ENCODE results near the gene SLC6A11.

SLC6A11 gene

DNA sequence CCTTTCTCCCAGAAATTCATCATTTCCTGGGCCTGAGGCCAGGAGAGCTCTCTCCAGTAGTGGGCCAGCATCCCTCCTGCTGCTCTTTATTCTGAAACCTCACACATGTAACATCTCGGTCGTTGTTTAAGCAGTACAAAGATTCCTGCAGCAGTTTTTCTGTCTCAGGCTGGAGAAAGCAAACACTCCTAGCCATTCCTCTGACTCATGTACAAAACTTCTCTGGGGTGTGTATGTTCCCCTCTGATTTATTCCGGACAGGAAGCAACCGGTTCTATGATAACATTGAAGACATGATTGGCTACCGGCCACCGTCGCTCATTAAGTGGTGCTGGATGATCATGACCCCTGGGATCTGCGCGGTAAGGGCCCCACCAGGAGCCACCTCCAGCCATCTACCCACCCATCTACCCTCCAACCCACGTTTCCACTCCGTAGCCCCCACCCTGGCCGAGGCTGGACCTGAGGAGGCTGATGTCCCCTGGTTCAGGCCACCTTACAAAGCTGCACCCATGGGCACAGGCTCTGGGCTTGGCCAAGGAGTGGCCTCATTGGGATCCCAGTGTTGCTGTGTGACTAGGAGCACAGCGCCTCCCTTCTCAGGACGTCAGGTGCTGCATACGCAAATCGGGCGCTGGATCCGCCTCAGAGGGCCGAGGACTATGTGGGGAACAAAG is 117.9 kb downstream of the SLC6A11 start:
- no peak for DNase-seq

DNA sequence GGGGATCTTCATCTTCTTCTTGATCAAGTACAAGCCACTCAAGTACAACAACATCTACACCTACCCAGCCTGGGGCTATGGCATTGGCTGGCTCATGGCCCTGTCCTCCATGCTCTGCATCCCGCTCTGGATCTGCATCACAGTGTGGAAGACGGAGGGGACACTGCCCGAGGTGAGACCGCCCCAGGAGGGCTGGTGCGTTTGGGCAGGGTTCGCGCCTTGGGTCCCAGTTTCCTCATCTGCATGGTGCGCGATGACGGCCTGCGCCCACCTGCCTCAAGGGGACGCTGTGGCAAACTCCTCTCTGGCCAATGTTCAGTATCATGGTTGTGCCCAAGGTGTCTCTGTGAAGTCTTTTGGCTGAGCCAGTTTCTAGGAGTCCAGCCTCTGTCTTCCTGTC is 119.0 kb downstream of the SLC6A11 start:
- DNase-seq = no peak

DNA sequence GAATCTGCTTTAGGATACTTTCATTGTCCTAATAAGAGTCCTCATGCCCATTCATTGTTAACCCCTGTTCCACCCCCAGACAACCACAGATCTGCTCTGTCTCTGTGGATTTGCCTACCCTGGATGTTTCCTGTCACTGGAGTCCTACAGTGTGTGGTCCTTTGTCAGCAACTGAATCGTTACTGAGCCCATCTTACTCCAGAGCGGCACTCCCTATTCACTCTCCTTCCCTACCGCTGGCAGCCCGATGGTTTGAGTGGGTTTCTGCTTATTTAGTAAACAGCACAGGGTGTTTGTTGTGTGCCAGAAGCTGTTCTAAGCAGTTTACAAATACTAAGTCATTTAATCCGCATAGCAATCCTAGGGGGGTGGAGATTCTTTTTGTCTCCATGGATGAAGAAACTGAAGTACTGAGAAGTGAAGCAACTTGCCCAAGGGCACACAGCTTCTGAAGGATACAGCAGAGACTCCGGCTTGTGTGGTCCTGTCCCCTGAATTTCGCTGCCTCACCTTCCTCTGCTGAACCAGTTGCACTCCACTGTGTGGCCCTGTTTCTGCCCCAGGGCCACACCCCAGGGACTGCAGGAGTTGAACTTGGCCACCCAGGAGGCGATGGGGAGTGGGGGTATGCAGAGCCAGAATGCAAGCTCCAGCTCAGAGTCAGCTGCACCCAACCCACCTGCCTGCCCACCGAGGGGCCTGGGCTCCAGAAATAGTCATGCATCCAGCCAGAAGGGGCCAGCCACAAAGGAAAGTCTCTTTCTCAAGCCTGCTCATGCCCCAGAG is 120.0 kb downstream of the SLC6A11 start:
- DNase-seq = no peak

DNA sequence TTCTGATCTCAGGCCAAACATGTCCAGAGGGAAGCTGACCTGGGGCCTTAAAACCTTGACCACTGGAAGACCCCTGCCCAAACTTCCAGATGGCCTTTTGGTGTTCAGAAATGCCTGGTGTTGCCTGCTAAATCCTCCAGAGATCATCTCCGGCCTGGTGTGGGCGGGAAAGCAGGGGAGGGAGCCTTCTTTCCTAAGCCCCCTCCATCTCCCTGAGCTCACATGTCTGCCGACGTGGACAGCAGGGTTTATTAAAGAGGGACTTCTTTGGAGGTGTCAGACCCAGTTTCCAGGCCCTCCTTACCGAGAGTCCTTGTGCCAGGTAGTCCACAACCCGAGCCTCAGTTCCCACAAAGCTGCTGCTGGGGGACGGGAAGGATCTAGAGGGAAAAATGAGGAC is 120.7 kb downstream of the SLC6A11 start:
- no peak for DNase-seq

DNA sequence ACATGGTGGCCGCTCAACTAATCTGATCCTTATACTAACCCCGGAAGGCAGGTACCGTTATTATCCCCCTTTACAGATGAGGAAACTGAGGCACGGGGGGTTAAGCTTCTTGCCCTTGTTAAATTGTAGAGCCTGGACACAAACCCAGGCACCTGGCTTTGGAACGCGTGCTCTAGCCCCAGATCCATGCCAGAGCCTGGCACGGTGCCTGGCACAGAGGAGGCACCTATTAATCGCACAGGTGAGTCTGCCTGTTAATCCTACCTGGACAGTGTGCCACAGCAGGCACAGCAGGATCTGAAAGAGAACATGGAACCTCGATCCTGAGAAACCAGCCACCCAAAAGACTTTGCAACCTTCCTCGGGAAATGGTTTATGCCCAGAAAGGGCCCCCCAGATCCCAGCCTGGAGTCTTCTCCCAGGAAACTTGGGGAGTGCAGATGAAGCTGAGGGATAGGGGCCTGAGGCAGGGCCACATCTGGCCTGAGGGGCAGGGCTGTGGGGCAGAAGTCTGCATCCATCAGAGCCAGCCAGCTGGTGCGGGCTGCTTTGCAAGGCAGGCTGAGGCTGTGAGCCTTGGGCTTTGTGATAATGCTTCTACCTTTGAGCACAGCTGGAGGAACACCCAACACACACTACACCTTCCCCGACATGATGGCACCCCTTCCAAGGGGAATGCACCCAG is 121.3 kb downstream of the SLC6A11 start:
- no peak for DNase-seq

DNA sequence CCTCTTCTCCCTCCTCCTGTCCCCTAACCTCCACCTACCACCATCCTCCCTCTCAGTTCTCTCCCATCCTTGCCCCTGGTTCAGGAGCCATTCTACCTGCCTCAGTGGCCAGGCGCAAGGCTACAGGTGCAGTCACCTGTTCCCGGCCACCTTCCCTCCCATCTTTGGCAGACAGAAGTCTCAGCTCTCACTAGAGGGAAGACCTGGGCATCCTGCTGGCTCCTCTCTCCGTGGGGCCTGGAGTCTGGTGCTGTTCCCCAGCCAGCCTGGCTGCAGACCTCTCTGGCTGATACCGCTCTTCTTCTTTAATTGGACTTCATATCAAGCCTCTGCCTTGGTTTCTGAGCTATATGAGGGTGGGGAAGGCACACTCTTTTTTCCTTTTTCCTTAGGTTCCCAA is 123.5 kb downstream of the SLC6A11 start:
- no peak for DNase-seq

DNA sequence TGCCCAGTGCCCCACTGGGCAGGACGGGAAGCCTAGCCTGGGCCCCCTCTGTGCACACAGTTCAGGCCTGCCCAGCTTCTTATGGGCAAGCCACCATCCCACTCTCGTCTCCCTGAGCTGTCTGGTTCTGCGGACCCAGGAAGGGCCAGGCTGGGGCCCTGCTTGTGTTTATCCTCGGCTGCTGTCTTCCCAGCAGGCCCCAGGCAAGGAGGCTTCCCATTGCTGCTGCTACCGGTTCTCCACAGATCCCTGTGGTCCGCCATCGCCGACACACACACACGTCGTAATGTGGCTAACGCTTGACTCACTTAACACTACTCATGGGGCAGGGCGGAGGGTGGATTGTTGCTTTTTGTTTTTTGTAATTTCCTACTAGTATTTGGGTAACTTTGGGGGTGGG is 124.1 kb downstream of the SLC6A11 start:
- no peak for DNase-seq

DNA sequence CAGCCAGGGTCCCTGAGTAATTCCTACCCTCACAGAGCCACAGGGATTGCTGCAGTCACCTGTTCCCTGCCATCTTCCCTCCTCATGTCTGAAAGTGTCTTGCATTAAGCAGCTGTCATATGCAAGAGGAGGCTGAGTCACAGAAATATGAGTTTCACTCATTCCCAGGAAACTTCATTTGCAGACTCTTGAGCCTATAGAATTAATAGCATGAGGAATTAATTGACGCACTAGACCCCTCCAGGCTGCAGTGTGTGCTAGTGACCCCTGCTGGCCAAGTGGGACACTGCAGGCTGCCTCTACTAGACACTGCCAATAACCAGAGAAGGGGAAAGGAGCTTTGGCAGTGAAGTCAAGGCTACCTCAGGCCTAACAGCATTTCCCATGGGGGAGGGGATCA is 125.9 kb downstream of the SLC6A11 start:
- DNase-seq = peak; percentile 57 to 63

DNA sequence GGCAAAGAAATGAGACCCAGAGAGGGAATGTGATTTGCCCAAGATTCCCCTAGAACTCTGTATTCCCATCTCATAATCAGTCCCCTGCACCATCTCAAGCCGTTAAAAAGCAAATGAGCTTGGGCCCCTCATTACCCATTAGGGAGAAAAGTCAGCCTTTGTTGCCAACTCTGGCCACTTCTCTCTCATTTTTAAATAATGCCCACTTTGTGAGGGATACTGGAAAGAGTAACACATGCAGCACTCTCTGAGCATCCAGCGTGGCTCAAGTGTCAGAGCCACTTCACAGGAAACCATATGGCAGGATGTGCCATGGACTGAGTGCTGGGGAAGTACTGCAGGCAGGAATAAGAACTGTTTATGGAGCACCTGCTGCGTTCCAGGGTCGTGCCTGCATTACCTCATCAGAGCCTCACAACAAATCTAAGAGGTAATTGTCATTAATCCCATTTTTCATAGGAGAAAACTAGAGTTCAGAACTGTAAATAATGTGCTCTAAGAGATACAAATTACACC is 126.7 kb downstream of the SLC6A11 start:
- DNase-seq = no peak

DNA sequence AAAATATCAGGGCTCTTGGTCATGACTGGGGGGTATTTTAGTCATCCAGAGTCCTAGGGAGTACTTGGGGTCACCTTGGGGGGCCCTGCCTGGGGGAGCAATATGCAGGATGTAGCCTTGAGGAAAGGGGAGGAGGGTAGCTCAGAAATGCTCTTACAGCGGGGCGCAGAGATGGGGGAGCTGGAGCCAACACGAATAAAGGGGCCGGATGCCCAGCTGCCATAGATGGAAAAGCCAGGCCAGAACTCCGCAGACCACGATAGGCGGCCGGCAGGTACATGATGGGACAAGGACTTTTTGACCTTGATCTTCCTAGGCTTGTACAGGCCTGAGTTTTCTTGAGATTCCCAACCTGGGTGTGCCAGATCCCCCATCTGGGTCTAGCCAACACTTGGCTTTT is 128.8 kb downstream of the SLC6A11 start:
- DNase-seq = no peak

DNA sequence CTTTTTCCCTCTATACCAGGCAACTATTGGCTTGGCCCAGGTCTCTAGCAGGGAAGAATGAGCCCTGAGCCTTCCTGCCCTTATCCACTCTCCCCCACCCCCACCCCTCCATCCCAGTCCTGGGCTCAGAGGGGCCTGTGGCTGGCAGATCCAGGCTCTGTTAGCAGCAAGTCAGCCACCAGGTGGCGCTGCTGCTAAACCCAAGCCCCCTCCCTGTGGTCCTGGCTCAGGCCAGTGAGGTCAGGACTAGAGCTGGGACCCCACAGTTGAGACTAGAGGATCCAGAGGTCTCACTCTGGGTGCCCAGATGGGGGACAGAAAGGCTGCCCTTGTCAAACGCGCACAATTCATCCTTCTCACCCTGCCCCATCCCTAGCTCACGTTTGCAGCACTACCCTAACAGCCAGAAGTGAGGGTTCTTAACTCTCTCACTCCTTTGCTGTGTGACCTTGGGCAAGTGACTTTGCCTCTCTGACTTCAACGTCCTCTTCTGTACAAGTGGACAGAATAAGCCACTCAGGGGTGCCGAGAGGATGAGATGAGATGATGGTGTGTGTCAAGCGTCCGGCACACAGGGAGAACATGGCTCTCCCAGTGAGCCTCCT is 129.8 kb downstream of the SLC6A11 start:
- peak; percentile 59 to 69 for DNase-seq

DNA sequence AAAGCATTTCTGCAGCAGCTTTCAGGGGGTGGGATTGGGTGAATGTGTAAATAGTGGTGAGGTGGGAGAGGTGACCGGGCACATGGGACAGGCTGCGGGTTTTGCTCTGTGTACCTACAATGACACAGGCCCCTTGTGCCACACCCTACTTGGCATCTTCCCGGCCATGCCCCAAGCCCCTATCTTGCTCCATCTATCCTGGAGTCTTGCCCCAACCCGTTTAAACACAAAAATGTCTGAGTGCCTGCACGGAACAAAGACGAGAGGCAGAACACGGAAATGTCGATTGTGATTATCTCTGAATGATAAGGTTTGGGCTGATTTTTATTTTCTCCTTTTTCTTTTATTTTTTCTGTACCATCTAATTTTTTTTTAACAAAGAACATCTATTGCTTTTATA is 130.5 kb downstream of the SLC6A11 start:
- no peak for DNase-seq

DNA sequence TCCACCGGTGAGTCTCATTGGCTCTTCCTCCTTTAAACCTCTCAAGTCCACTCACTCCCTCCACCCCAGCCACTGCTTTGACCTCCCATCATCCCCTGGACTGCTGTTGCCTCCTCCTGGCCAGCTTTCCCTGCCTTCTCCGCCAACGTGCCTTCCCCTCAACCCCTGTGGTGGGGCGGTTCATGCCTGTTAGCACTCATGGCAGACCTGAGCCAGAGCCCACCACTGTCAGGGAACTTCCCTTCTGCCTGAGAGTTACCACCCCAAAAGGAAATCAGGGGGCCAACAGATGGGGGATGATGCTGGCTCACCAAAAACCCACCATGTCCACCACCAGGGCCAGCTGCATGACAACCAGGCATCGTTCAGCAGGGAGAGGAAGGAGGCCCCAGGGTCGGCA is 132.3 kb downstream of the SLC6A11 start:
- no peak for DNase-seq

DNA sequence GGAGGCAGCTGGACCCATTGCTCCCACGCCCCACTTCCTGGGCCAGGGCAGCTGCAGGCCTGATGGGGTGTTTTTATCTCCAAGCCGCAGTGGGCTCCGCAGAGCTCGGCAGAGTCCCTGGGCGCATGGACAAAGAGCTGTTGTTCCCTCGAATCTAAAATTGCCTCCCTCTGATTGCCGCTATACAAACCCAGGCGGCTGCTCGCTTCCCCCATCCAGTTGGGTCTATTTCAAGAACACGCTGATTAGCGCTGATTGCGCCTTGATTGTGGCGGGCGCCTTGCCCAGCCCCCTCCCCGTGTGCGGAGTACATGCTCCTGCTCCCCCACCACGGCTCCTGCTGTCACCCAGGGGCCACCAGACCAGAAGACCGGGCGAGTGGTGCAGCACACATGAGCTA is 133.2 kb downstream of the SLC6A11 start:
- DNase-seq = no peak

DNA sequence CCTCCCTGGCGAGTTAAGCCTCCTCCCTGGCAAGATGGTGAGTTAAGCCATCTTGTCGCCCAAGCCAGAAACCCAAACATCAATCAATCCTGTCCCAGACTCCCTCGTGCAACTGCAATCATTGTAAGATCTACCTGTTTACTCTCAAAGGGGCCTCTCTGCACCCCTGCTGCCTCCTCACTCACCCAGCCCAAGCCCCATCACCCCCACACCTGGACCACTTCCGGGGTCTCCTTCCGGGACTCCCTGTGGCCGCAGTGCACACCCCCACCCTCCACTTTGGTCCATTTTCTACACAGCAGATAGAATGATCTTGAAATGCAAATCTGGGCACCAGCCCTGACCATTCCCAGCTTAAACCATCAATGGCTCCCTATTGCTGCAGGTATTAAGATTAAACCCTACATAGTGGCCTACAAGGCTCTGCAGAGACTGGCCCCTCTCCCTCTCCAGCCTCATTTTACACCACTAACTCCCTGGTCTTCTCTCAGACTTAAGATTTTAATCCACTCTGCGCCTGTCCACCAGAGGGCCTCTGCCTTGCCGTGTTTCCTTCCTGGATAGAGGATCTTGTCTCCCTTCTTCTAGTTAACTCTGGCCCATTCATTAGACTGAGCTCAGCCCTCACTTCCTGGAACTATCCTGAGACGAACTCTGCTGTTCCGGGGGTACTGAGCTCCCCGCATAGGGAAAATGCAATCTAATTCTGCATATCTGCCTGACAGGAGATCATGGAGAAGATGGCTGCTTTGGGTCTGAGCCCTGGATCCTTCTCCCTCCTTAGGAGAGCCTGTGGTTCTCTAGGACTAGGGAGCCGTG is 134.7 kb downstream of the SLC6A11 start:
- peak; percentile 19 to 23 for DNase-seq

DNA sequence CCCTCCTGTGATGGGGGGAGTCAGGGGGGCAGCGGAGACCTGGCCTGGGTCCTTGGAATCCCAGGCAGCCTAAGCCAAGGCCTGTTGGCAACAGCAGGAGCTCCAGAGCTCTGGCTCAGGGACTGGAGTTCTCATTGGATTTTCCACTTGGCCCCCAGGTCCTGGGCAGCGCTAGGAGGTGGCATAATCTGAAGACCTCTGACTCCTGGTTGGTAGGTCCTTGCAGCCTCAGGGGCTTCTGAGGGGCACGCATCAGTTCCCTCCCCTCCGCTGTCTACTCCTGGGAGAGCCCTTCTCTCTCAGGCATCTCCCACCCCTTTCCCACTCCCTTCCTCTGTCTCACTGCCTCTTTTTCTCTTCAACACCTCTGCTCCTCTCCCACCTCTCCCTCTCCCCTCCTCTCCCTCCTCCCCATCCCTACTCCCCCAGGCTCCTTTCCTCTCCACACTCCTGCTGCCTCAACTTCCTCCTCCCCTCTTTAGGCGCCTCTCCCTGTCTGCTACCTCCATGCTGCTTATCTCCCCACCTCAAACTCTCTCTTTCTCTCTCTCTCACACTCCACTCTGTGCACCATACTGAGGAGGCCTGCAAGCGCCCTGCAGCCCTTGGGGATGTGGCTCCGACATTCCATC is 135.4 kb downstream of the SLC6A11 start:
- no peak for DNase-seq

DNA sequence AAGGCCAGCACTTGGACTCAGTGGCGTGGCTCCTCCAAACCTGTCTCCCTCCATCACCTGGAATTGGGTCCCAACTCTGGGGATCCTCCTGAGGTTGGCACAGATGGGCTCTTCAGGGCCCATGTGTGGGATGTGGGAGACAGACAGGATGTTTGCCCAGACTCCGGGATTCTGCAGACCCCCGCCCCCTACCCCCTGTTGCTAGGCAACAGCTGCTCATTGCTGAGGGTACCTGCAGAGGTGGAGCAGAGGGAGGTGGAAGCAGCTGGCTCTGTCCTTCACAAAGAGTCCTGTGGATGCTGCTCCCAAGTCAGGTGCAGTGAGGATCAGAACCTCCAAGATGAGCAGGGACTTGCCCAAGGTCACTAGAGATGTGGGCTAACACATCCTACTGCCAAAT is 136.5 kb downstream of the SLC6A11 start:
- DNase-seq = no peak

DNA sequence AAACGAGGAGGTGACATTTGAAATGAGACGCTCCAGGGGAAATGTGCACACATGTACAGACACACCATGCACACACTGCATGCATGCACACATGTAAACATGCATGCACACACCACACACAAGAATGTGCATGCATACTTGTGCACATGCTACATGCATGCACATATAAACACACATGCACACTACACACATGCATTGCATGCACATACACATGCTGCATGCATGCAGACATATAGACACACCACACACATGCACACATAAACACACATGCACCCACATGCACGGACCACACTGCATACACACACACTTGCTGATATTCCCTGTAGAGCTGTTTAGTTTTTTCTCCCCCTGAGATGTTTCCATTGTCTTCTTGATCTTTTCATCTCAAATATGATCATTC is 138.7 kb downstream of the SLC6A11 start:
- DNase-seq = no peak

DNA sequence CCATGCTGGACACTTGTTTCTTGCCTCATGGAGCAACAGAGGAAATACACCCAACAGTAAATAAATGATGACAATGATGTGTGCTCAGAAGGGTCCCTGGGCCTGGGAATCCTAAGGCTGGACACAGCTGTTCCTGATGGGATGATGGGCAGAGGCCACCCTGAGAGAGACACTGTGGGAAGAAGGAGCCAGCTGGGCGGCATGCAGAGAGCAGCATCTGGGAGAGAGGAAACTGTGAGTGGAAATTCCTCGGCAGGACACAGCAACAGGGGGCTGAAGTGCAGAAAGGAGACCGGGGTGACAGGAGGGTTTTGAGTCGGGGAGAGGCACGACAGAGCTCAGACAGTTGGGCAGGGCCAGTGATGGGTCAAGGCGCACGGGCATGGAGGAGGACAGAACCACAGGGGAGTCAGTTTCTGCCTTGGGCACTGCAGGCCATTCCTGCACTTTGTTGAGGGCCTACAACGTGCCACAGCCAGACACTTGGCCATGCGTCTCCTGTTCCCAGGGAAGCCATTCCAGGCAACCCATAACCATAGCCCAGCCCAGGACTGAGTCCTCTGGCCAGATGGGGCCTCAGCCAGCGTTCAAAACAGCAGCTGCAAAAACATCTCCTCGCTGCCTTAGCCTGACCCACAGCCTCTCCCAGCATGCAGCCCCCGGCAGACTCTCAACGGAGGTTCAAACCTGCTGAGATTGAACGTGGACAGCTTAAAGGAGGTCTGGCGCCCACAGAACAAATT is 139.9 kb downstream of the SLC6A11 start:
- DNase-seq = no peak

DNA sequence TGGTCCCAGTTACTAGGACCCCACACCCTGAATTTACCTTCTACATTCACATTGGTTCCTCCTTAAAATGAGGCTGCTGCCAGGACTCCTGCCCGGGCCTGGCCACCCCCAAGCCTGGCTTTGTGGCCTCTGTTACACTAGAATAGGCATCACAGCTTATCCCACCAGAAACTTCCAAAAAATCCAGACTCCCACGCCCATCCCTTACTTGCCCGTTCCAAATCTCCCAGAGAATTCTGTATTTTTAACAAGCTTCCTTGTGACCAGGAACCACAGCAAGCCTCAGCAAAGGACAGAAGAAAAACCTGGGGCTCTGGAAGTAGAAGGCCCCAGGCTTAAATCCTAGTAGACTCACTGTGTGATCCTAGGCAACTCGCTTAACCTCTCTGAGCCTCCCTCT is 140.5 kb downstream of the SLC6A11 start:
- no peak for DNase-seq

DNA sequence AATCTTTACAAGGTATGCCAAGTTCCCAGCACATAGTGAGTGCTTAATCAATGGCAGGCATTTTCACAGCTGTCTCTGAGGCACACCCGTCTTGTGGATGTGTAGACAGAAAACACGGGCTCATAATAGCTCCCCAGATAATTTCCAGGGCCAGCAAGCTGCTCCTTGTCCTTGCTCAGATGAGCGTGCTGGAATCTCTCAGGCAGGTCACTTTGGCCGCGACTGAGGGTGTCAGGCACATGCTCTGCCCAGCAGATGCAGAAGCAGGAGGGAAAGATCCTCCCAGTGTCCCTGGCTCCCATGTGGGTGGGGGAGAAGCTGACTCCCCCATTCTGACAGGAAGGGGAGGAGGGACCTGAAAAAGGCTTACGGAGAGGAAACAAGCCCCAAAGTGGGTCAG is 141.0 kb downstream of the SLC6A11 start:
- DNase-seq = no peak
